Loucy (cell line): ENCODE data around the gene SIL1.

ENCODE experiments used
- H2AFZ ChIP-seq: fragments of 200-600 bp; sonication (generic); 2 replicates; pipeline ENCODE4 v1.6.0; 2016; ENCODE audit warnings: antibody characterized with exemption, mild to moderate bottlenecking, low read length, moderate library complexity
- H3F3A ChIP-seq: fragments of 200-600 bp; 2 replicates; pipeline ENCODE4 v1.6.0; 2016; ENCODE audit warnings: antibody characterized with exemption, low read depth, mild to moderate bottlenecking
- H3K27me3 ChIP-seq: fragments of 200-600 bp; sonication (generic); 2 replicates; pipeline ENCODE4 v1.6.1; 2014; ENCODE audit warnings: low read length, mild to moderate bottlenecking; ENCODE audit not compliant: insufficient read depth, poor library complexity, severe bottlenecking
- H3K36me3 ChIP-seq: fragments of 200-600 bp; sonication (generic); 2 replicates; pipeline ENCODE4 v1.6.1; 2016; ENCODE audit warnings: low read length; ENCODE audit not compliant: insufficient read depth
- H3K4me1 ChIP-seq: fragments of 200-600 bp; sonication (generic); 2 replicates; pipeline ENCODE4 v1.5.1; 2014; ENCODE audit warnings: low read length, mild to moderate bottlenecking; ENCODE audit not compliant: insufficient read depth, poor library complexity, severe bottlenecking
- H3K4me2 ChIP-seq: fragments of 200-600 bp; sonication (generic); 2 replicates; pipeline ENCODE4 v1.6.0; 2014; ENCODE audit warnings: antibody characterized with exemption, low read length, low read depth, mild to moderate bottlenecking; ENCODE audit not compliant: poor library complexity, severe bottlenecking
- H3K4me3 ChIP-seq: fragments of 200-600 bp; sonication (generic); 2 replicates; pipeline ENCODE4 v1.5.1; 2014; ENCODE audit warnings: low read length, mild to moderate bottlenecking, mixed read lengths; ENCODE audit not compliant: poor library complexity, severe bottlenecking
- H3K79me2 ChIP-seq: fragments of 200-600 bp; sonication (generic); 2 replicates; pipeline ENCODE4 v1.6.1; 2014; ENCODE audit warnings: low read length; ENCODE audit not compliant: insufficient read depth
- H3K9ac ChIP-seq: fragments of 200-600 bp; sonication (generic); 2 replicates; pipeline ENCODE4 v1.6.0; 2014; ENCODE audit warnings: mild to moderate bottlenecking, low read depth, low read length, moderate library complexity; ENCODE audit not compliant: poor library complexity, severe bottlenecking
- H3K9me2 ChIP-seq: fragments of 200-600 bp; sonication (generic); replicated peaks from 2 replicates; pipeline ENCODE4 v1.6.1; 2016; ENCODE audit warnings: low read depth, low read length, mixed read lengths
- H3K9me3 ChIP-seq: fragments of 200-600 bp; sonication (generic); 2 replicates; pipeline ENCODE4 v1.6.1; 2014; ENCODE audit warnings: mild to moderate bottlenecking, antibody characterized with exemption, low read length, low read depth; ENCODE audit not compliant: insufficient read depth
- H4K20me1 ChIP-seq: fragments of 200-600 bp; sonication (generic); 2 replicates; pipeline ENCODE4 v1.6.0; 2014; ENCODE audit warnings: antibody characterized with exemption, low read length, mild to moderate bottlenecking; ENCODE audit not compliant: insufficient read depth, poor library complexity, severe bottlenecking
- CTCF ChIP-seq: fragments of 200-600 bp; sonication (generic); conservative IDR thresholded peaks from 2 replicates; pipeline ENCODE4 v1.5.1; 2014; ENCODE audit warnings: mild to moderate bottlenecking, antibody characterized with exemption, low read length
- EZH2phosphoT487 ChIP-seq: fragments of 200-600 bp; IDR thresholded peaks from 2 replicates; pipeline ENCODE4 v1.6.1; 2018; ENCODE audit warnings: antibody characterized with exemption, mild to moderate bottlenecking, moderate library complexity, borderline replicate concordance

SIL1 gene

GRCh38 chr5:138903130-138903775 is 294.9 kb downstream of the SIL1 start:
- H3K9ac ChIP-seq, result no peak overlapping the region
- peaks cover 16% of the 10 kb centered on the region; the same call in 1 of the 2 replicates for H3K36me3 ChIP-seq
- no peak overlapping the region for H2AFZ ChIP-seq
- H3K4me3 ChIP-seq, result no peak overlapping the region
- H3K4me2 ChIP-seq, result no peak overlapping the region
- TF ChIP-seq CTCF, result no peak
- TF ChIP-seq EZH2phosphoT487, result no peak
- no peaks in the 10 kb centered on the region for H3K79me2 ChIP-seq
- H3K9me3 ChIP-seq, result no peaks in the 10 kb centered on the region
- H4K20me1 ChIP-seq, result no peaks in the 10 kb centered on the region
- H3F3A ChIP-seq, result no peaks in the 10 kb centered on the region
- H3K4me1 ChIP-seq, result no peaks in the 10 kb centered on the region
- no peaks in the 10 kb centered on the region for H3K27me3 ChIP-seq
- no peaks in the 10 kb centered on the region for H3K9me2 ChIP-seq

- no peaks in the 10 kb centered on the region for H3K4me1 ChIP-seq
- no peak overlapping the region for H3K4me2 ChIP-seq
- H3K27me3 ChIP-seq, result no peaks in the 10 kb centered on the region
- no peaks in the 10 kb centered on the region for H3K9me3 ChIP-seq
- no peaks in the 10 kb centered on the region for H4K20me1 ChIP-seq
- no peak overlapping the region for H3K9ac ChIP-seq
- H3K36me3 ChIP-seq, result peaks cover 16% of the 10 kb centered on the region; the same call in 1 of the 2 replicates
- H3F3A ChIP-seq, result no peaks in the 10 kb centered on the region
- no peak for TF ChIP-seq EZH2phosphoT487
- TF ChIP-seq CTCF, result no peak
- H3K4me3 ChIP-seq, result no peak overlapping the region
- no peaks in the 10 kb centered on the region for H3K9me2 ChIP-seq
- no peaks in the 10 kb centered on the region for H3K79me2 ChIP-seq
- no peak overlapping the region for H2AFZ ChIP-seq
These were observed 296.5 kb downstream of the SIL1 start for GRCh38 chr5:138901716-138902115.

- Histone ChIP-seq H3K4me3 (no peak overlapping the region), H3K9ac (no peak overlapping the region), H3K4me2 (no peak overlapping the region), H3K4me1 (no peaks in the 10 kb centered on the region), H3K9me2 (no peaks in the 10 kb centered on the region), H3K27me3 (no peaks in the 10 kb centered on the region), H3F3A (no peaks in the 10 kb centered on the region), H2AFZ (no peak overlapping the region), H3K79me2 (no peaks in the 10 kb centered on the region), H4K20me1 (no peaks in the 10 kb centered on the region), H3K36me3 (peaks cover 9% of the 10 kb centered on the region; the same call in 1 of the 2 replicates), H3K9me3 (no peaks in the 10 kb centered on the region)
- no peak for TF ChIP-seq CTCF
These were observed 297.7 kb downstream of the SIL1 start for GRCh38 chr5:138900281-138900965.
